Uterus (tissue), 4 donors: ENCODE results near the gene MXRA8. TPM values are rescaled to one million over a fixed set of nuclear protein-coding genes. Genes with fewer than 3 reads are reported as not detected.
A peak's percentile ranks its signal among the peaks of the same experiment; 100 is the strongest.

Experiments
- DNase-seq, 2 donors: peaks; one replicate each; pipeline ENCODE4 v3.0.0-alpha.2; 2019 to 2020
- H3K27ac ChIP-seq, 2 donors: fragments of 200-600 bp; sonication (generic); 1 replicate in 1 of 2; 2 replicates in 1 of 2; pipeline ENCODE4 v1.5.1; 2016 to 2018
- H3K27me3 ChIP-seq, 2 donors: fragments of 200-600 bp; sonication (generic); one replicate each; pipeline ENCODE4 v1.5.1; 2018 to 2019; ENCODE audit warnings: control low read depth in 1 of 2
- H3K36me3 ChIP-seq, 2 donors: fragments of 200-600 bp; sonication (generic); one replicate each; pipeline ENCODE4 v1.5.1; 2019; ENCODE audit warnings: control low read depth in 1 of 2
- H3K4me1 ChIP-seq, 2 donors: fragments of 200-600 bp; sonication (generic); one replicate each; pipeline ENCODE4 v1.5.1; 2018 to 2019; ENCODE audit warnings: control low read depth in 1 of 2
- H3K4me3 ChIP-seq, 2 donors: fragments of 200-600 bp; sonication (generic); 1 replicate in 1 of 2; 2 replicates in 1 of 2; pipeline ENCODE4 v1.5.1; 2018 to 2019; ENCODE audit warnings: mild to moderate bottlenecking in 1 of 2
- H3K9me3 ChIP-seq, 2 donors: fragments of 200-600 bp; sonication (generic); one replicate each; pipeline ENCODE4 v1.5.1; 2019; ENCODE audit warnings: control low read depth in 1 of 2
- POLR2A ChIP-seq, 2 donors: fragments of 450-650 bp; IDR thresholded peaks; one replicate each; pipeline ENCODE4 v1.6.1; 2016; ENCODE audit warnings: antibody characterized with exemption in 2 of 2, mild to moderate bottlenecking in 1 of 2, moderate library complexity in 1 of 2
- intact Hi-C: fragments of 100-400 bp; cut with DNase I; formaldehyde crosslinking; loops from one replicate; pipeline ENCODE4 v1.15.1; 2023; ENCODE audit warnings: low total_unique reads
- total RNA-seq, 4 donors: library from RNA; depleted of rRNA in 3 of 4; stranded (reverse); fragments of >200 nt in 3 of 4; gene quantifications; one replicate each; pipeline versions ENCODE4 v1.1.0 to v1.2.4, GENCODE V29; 2014 to 2023
- TF ChIP-seq, protein P1 (sequence below), 4 experiments: fragments of 200-600 bp in 2 of 4; fragments of 450-650 bp in 2 of 4; sonication (generic) in 2 of 4; IDR thresholded peaks; one replicate each; pipeline ENCODE4 v1.5.1; 2016 to 2019; ENCODE audit warnings: antibody characterized with exemption in 4 of 4, mild to moderate bottlenecking in 2 of 4, moderate library complexity in 1 of 4
- donor health status: DM: yes; HTN: yes; CAD: no.

MXRA8 gene
- total RNA-seq, 4 donors from 2014 or later, result 86.1 to 143 (median 117) TPM

DNA sequence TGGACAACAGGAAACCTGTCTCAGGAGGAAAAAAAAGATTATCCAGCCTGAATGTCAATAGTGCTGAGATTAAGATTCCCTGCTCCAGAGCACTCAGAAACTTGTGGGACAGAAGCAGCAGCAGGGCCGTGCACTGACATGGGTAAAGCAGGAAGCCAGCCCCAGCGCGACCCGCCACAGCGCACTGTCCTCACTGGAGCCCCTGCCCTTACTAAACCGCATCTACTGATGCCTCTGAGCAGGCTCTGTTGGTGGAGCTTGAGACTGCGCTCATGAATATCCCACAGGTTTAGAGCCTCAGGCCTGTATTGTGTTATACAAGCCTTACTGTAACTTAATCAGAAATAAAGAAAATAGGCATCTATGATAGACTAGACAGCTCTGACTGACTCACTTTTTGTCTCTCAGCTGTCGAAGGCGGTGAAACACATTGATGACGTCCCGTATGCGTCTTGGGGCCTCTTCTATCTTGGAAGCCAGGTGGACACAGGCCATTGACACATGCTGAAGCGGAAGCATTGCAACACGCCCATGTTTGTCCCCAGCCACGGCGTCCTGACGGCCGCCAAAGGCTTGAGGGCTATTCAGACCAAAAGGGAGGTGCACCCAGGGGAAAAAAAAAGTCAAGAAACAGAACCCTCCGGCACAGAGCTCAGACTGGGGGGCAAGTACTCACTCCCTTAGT, 39.6 kb upstream of the MXRA8 start:
- TF ChIP-seq POLR2A (IDR thresholded peaks at IDR 0.05), result no peak
- TF ChIP-seq, protein P1, sequence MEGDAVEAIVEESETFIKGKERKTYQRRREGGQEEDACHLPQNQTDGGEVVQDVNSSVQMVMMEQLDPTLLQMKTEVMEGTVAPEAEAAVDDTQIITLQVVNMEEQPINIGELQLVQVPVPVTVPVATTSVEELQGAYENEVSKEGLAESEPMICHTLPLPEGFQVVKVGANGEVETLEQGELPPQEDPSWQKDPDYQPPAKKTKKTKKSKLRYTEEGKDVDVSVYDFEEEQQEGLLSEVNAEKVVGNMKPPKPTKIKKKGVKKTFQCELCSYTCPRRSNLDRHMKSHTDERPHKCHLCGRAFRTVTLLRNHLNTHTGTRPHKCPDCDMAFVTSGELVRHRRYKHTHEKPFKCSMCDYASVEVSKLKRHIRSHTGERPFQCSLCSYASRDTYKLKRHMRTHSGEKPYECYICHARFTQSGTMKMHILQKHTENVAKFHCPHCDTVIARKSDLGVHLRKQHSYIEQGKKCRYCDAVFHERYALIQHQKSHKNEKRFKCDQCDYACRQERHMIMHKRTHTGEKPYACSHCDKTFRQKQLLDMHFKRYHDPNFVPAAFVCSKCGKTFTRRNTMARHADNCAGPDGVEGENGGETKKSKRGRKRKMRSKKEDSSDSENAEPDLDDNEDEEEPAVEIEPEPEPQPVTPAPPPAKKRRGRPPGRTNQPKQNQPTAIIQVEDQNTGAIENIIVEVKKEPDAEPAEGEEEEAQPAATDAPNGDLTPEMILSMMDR (IDR thresholded peaks at IDR 0.05), result no peak
- peak overlapping the region; percentile 68 to 83 for H3K27ac ChIP-seq
- H3K27me3 ChIP-seq, result no peaks in the 10 kb centered on the region
- no peaks in the 10 kb centered on the region for H3K36me3 ChIP-seq
- DNase-seq, result no peak
- peaks cover 6 to 18% of the 10 kb centered on the region in 2 donors for H3K4me1 ChIP-seq
- H3K9me3 ChIP-seq, result no peaks in the 10 kb centered on the region
- H3K4me3 ChIP-seq, result peak overlapping the region; percentile 94 to 97
- intact Hi-C loops, result no loop called here

DNA sequence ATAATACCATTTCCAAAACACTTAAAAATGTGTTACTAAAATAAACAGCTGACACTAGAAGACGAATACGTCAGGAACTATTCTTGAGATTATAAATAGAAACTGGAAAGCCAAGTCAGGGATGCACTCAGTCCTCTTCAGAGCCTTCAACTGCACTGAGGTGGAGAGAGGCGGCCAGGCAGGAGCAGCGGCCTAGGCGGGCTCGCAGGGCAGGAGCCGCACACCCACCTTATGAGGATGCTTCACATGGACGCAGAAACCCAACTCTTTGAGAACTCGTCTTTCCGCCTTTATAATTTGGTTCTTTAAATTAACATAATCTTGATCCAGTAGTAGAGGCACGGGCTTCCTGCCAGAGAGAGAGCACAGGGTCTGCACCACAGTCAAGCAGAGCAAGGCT, 36.8 kb upstream of the MXRA8 start:
- Histone ChIP-seq H3K27me3 (no peaks in the 10 kb centered on the region), H3K4me1 (peaks cover 6 to 16% of the 10 kb centered on the region in 2 donors), H3K27ac (no peak overlapping the region), H3K4me3 (no peak overlapping the region), H3K36me3 (no peaks in the 10 kb centered on the region), H3K9me3 (no peaks in the 10 kb centered on the region)
- no peak for TF ChIP-seq POLR2A (IDR thresholded peaks at IDR 0.05)
- TF ChIP-seq, protein P1 (IDR thresholded peaks at IDR 0.05), result no peak
- DNase-seq, result no peak
- intact Hi-C loops, result no loop called here

DNA sequence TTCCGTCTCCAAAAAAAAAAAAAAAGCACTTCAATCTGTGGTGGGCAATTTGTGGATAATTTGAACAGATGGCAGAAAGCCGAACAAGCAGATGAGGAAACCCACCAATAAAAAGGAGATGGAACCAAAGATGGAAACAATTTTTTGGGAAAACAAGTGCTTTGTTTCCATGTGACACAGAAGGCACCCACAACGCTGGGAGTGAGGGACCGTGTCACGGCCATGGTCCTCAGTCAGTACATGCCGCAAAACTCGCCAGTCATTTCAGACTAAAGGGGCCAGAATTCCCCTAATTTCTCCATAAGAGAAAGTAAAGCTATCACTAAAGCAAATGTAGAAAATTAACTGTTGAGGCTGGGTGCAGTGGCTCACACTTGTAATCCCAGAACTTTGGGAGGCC, 35.8 kb upstream of the MXRA8 start:
- Histone ChIP-seq H3K27me3 (no peaks in the 10 kb centered on the region), H3K27ac (no peak overlapping the region), H3K4me3 (no peak overlapping the region), H3K4me1 (peaks cover 6 to 11% of the 10 kb centered on the region in 2 donors), H3K36me3 (no peaks in the 10 kb centered on the region), H3K9me3 (no peaks in the 10 kb centered on the region)
- intact Hi-C loops, result no loop called here
- TF ChIP-seq, protein P1 (IDR thresholded peaks at IDR 0.05), result no peak
- no peak for TF ChIP-seq POLR2A (IDR thresholded peaks at IDR 0.05)
- DNase-seq, result no peak

- Histone ChIP-seq H3K4me1 (peaks cover 6 to 11% of the 10 kb centered on the region in 2 donors), H3K4me3 (no peak overlapping the region), H3K27ac (no peak overlapping the region), H3K36me3 (no peaks in the 10 kb centered on the region), H3K9me3 (no peaks in the 10 kb centered on the region), H3K27me3 (no peaks in the 10 kb centered on the region)
- intact Hi-C loops, result no loop called here
- TF ChIP-seq, protein P1 (IDR thresholded peaks at IDR 0.05), result no peak
- no peak for TF ChIP-seq POLR2A (IDR thresholded peaks at IDR 0.05)
- no peak for DNase-seq
These were observed 35.1 kb upstream of the MXRA8 start for GRCh38 chr1:1393428-1393827.

DNA sequence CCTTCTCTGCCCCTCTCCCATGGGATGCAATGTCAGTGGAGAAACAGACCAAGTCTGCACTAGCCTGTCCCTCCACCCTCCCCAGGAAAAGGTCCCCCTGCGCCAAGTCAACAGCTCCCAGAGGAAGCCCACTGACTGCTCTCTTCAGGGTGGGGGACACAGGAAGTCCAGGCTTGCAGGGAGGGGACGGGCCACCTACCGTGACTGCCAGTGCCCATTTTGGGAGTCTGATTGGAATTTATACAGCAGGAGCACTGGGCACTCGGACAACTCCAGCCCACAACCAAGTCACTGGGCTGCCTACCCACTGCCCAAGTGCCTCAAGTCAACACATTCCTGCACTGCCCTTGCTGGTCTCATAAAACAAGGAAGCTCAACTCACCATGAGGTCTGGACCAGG, 34.7 kb upstream of the MXRA8 start:
- DNase-seq, result no peak
- Histone ChIP-seq H3K4me3 (no peak overlapping the region), H3K9me3 (no peaks in the 10 kb centered on the region), H3K27me3 (no peaks in the 10 kb centered on the region), H3K4me1 (peaks cover 6 to 7% of the 10 kb centered on the region in 2 donors), H3K27ac (no peak overlapping the region), H3K36me3 (no peaks in the 10 kb centered on the region)
- intact Hi-C loops, result no loop called here
- TF ChIP-seq, protein P1 (IDR thresholded peaks at IDR 0.05), result no peak
- no peak for TF ChIP-seq POLR2A (IDR thresholded peaks at IDR 0.05)
